ENCODE data around the gene AMPD1.

DNA sequence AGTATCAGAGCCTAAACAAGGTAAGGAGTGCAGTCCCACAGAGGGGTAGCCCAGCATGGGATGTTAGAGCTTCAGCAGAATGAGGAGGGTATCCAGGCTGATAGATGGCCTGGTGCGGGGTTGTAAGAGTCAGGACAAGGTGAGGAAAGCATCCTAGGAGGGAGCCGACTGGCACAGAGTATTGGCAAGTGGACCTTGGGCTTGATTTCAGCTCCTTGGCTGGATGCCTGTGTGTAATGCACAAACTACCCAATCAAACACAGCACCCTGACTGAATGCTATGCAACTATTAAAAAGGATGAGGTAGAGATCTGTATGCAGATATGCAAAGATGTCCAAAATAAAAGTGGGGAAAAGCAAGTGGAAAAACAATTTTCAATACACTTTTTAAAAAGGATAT is 43.5 kb downstream of the AMPD1 start:
- no peak for TF ChIP-seq POLR2A (IDR thresholded peaks at IDR 0.05)
- TF ChIP-seq, protein P1, sequence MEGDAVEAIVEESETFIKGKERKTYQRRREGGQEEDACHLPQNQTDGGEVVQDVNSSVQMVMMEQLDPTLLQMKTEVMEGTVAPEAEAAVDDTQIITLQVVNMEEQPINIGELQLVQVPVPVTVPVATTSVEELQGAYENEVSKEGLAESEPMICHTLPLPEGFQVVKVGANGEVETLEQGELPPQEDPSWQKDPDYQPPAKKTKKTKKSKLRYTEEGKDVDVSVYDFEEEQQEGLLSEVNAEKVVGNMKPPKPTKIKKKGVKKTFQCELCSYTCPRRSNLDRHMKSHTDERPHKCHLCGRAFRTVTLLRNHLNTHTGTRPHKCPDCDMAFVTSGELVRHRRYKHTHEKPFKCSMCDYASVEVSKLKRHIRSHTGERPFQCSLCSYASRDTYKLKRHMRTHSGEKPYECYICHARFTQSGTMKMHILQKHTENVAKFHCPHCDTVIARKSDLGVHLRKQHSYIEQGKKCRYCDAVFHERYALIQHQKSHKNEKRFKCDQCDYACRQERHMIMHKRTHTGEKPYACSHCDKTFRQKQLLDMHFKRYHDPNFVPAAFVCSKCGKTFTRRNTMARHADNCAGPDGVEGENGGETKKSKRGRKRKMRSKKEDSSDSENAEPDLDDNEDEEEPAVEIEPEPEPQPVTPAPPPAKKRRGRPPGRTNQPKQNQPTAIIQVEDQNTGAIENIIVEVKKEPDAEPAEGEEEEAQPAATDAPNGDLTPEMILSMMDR (IDR thresholded peaks at IDR 0.05), result no peak
